GM18907 (cell line): ENCODE measurements around the gene KLHL35.
"Not testable (repeated sequence)": the region's sequence is repeated elsewhere in the genome, so short reads cannot be mapped to it uniquely, and the experiment has no call there.

Source experiments
- ATAC-seq: cut with Tn5 transposase; IDR thresholded peaks from one replicate; pipeline ENCODE4 v1.9.1; 2021; ENCODE audit warnings: mild to moderate bottlenecking, moderate library complexity; ENCODE audit not compliant: unreplicated experiment

The KLHL35 gene

DNA sequence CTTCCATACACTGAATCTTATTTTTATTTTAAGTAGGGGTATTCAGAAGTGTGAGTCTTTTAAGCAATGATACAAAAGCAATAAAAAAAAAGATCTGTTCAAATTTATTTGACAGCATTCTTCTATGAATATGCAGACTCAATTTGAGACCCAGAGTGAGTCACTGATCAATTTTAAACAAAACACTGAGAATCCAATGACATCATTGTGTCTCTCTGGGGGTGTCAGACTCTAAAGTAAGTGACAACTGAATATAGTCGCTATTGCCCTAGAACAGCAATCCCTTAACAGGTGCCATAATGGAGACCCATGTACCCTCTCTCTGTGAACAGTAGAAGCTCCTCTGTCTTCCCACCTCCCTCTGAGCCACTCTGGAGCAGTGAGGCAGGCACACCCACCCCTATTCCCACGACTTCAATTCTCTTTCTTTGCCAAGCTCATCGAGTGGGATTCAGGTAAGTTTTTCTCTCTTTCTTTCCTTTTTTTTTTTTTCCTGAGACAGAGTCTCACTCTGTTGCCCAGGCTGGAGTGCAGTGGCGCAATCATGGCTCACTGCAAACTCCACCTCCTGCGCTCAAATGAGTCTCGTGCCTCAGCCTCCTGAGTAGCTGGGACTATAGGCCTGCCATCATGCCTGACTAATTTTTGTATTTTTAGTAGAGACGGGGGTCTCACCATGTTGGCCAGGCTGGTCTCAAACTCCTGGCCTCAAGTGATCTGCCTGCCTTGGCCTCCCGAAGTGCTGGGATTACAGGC, 38.7 kb downstream of the KLHL35 start:
- no peak for ATAC-seq

DNA sequence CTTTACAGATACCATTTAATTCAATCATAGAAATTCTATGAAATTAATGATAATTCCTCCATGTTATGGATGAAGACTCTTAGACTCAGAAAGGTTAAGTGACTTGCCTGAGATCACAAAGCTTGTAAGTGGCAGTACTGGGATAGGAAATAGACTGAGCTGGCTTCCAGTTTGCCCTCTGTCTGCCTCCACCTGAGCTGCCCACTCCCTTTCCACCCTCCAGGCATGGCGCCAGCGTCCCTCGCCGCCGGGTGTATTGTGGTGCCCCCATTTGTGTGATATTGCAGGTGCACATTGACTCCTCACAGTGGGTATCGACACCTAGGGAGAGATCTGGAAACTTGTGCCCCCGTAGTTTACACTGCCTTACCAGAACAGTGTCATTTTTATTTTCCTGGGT, 43.1 kb downstream of the KLHL35 start:
- ATAC-seq: no peak

DNA sequence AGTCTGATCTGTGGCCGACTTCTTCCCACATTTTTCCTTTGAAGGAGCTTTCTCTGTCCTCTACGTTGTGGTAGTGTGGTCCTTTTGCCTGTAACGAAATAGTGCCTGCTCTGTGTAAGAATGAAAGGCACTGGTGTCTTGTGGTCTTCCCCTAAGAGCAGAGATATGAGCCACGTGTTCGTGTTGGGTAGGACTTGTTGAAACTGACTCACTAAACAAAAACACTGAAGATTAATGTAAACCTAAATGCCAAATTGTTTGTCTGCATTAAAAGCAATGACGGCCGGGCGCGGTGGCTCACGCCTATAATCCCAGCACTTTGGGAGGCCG, 43.8 kb downstream of the KLHL35 start:
- ATAC-seq: no peak

DNA sequence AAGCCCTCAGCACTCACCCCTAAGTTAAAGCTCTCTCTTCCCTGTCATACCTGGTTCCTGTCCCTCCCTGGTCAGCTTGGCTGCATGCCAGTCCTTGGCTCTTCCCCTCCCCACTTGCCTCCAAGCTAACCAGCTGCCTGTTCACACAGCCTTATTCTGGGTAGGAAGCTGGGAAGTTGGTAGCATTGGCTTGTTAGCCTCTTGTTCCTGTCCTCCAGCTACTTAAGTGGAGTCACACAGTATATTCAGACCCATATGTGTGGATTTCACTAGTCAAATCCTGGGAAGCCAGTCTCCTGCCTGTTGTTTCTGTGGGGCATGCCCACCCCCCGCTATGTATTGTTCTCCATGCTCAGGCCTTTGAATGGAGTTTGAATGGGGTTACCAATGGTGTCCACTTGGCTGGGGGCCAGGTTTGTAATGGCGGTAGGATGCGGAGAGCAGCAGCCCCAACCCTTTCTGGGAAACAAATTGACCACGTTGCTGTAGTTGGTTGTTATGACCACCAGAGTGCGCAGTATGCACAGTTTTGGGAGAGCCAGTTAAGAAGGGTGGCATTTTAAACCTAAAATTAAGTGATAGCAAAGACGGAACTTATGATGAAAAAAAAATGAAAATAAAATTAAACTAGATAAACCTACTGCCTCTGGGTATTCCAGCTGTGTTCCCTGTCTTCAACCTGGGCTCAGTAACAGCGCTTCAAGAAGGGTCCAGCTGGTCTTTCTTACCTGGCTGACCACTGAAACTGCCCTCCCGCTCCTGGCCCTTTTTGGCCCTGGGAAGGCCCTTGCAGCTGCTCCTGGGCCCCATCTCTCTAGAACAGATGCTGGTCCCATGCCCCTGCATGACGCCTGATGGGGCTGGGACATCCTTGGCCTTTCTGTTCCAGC, 44.4 kb downstream of the KLHL35 start:
- ATAC-seq: peak; percentile 50

DNA sequence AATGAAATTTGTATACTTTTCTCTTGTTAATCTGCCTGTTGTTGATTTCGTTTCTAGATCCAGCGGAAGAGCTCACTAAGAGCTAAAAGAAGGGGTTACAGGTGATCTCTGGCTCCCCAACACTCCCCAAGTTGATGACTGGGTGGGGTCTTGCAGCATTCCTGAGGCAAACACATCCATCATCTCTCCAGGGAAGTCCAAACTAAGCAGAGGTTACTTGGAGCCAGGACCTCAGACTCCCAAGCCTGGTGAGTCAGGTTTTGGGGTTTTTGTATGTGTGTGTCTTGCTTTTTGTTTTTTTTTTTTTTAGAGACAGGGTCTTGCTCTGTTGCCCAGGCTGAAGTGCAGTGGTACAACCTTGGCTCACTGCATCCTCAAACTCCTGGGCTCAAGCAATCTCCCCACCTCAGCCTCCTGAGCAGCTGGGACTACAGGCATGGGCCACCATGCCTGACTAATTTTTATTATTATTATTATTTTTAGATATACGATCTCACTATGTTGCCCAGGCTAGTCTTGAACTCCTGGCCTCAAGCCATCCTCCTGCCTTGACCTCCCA, 45.2 kb downstream of the KLHL35 start:
- no peak for ATAC-seq

DNA sequence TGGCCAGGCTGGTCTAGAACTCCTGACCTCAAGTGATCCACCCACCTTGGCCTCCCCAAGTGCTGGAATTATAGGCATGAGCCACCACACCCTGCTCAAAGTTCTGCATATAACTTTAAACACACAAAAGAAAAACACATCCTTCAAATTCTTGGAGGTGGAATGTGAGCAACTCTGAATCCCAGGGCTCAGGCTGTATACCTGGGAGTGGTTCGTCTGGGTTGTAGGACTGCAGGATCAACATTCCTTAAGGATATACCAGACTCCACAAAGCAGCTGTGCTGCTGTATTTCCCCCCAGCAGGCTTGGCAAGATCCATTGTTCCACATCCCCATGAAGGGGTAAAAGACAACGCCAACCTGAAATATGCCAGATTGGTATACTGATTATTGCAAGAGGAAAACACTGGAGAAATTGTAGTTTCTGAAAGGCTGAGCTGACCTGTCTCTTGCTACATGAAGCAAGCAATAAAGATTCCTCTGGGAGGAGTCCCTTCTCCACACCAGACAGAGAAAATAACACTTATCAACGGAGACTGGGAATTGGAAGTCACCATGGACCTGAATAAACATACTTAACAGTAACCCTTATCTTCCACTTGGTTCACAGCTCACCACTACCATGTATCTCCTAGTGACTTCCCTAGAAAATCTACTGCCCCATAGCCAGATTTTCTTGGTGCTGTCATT, 45.9 kb downstream of the KLHL35 start:
- ATAC-seq: no peak

DNA sequence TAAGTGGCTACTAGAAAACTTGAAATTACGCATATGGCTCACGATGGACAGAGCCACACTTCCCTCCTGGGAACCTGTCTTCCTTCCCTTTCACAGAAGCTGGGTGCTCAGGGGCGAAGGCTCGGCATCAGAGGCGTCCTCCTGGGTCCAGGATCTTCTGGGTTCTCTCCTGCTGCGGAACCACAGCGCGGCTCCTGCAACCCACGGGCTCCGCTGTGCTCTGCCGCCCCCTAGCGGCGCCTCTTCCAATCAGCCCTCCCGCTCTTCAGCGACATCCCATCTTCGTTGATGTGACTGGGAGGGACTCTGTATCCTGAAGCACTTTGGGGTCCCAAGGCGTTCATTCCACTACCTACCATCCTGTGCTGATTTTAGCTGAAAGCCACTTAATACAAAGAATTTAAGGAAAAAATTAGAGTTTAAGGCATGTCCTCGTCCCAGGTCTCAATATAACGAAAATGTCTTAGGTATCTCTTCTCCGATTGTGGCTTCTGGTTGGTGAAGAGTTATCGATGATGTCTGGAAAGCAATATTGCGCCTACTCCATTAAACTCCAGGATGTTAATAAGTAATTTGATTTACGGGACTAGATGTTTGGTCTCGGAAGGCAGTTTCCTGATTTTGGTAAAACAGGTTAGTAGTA, 48.4 kb downstream of the KLHL35 start:
- ATAC-seq: no peak

DNA sequence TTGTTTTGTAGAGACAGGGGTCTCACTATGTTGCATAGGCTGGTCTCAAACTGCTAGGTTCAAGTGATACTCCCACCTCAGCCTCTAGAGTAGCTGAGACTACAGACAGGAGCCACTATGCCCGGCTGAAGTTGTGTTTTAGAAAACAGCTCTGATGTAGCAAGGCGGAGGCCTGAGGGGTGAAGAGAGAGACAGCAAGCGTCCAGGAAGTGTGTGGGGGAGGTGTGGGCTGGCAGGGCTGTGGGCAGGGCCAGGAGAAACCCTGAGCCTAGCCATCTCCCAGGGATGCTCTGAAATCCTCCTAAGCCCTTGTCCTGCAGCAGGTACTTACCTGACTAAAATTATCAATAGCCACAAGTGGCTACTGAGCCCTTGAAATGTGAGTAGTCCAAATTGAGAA, 49.8 kb downstream of the KLHL35 start:
- ATAC-seq: no peak

DNA sequence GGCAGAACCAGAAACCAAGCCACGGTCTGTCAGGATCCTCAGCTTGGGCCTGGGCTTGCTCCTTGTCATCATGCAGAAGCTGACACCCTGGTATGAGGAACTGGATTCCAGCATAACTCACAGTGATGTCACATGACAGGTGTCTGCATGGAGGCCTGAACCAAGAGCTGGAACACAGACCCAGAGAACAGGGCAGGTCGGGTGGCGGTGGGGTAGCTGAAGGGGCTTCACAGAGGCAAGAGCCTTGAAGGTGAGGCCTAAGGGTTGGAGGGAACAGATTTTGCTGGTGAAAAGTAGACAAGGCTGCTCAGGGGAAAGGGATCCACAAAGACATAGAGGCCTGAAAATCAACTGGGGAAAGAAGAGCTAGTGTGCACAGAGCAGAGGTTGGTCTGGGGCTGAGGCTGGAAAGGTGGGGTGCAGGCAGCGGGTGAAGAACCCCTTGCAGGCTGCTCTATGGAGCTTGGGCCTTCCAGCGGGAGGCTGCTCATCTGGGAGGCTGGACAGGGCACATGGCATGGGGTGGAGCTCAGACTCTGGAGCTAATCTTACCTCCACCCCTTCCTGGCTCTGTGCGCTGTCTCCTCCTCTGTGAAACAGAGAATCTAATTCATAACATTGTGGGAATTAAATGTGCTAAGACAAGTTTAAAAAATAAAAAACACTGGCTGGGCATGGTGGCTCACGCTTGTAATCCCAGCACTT, 52.1 kb downstream of the KLHL35 start:
- no peak for ATAC-seq

DNA sequence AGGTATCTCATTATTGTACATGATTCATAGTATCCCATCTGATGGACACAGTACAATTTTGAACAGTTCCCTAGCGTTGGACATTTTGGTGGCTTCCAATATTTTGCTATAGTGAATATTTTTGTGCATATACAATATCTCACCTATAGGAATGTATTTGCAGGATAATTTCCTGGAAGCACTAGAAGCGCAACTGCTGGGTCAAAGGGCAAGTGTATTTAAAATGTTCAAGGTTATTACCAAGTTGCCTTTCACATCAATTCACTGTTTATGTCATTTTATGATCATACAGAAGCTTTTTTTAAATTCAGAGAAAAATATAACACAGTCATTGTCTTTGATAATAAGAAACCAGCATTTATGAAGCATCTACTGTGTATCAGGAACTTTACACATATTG, 52.8 kb downstream of the KLHL35 start:
- ATAC-seq: no peak

DNA sequence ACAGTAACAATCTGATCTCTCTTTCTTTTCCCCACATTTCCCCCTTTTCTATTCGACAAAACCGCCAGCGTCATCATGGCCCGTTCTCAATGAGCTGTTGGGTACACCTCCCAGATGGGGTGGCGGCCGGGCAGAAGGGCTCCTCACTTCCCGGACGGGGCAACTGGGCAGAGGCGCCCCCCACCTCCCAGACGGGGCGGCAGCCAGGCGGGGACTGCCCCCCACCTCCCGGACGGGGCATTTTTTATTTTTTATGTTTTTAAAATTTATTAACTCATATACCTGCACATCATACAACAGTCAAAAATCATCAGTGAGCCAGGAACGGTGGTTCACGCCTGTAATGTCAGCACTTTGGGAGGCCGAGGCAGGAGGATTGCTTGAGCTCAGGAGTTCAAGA, 54.2 kb downstream of the KLHL35 start:
- not testable (repeated sequence) for ATAC-seq

DNA sequence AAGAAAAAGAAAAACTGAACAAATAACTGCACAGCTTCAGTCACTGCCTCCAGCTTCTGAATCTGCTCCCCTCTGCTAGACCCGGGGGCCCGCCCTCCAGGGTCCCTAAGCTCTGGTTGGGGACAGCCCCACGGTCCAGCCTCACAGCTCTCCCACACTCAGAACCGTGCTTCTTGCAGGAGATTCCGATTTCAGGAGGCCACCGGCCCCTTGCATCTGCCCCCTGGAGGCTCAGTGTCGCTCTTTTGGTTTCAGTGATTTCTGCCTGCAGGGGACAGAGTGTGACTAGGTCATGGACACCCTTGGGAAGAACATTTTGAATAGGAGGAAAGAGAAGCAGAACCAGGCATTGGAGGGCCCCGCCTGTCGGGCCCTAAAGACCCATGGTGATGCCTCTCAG, 56.8 kb downstream of the KLHL35 start:
- ATAC-seq: no peak

DNA sequence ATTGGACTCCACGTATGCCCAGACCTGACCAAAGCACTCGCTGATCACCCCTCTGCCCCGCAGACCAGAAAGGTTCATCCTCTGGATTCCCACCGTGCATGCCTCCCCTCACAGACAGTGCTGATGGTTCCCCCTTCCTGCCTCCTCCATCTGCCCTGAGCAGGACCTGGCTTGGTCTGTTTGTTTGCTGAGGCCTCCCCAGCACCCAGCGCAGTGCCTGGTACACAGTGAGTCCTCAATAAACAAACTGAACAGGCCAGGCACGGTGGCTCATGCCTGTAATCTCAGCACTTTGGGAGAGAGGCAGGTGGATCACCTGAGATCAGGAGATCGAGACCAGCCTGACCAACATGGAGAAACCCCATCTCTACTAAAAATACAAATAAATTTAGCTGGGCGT, 57.4 kb downstream of the KLHL35 start:
- no peak for ATAC-seq

DNA sequence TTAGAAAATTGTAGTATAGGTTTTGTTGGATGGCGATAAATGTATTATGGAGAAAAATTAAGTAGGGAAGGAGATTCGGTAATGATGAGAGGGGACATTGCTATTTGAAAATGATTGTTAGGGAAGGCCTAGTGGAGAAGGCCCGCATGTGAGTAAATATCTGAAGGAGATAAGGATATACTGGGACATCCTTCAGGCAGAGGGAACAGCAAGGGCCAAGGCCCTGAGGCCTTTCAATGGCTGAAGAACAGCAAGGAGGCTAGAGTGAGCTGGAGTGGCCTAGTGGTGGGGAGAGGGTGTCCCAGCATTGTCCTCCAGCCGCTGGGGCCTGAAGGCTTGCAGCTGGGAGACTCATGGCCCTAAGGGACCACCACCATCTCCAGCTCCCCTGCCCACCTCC, 58.4 kb downstream of the KLHL35 start:
- no peak for ATAC-seq

DNA sequence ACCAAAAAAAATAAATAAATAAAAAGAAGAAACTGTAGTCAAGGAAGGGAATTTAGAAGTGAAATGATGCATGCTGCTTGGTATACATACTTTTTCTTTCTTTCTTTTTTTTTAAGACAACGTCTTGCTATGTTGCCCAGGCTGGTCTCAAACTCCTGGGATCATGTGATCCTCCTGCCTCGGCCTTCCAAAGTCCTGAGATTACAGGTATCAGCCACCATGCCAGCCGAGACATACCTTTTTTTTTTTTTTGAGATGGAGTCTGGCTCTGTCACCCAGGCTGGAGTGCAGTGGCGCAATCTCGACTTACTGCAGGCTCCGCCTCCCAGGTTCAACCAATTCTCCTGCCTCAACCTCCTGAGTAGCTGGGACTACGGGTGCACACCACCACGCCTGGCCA, 59.8 kb downstream of the KLHL35 start:
- ATAC-seq: no peak
